ENCODE results near the gene ZNF541. TPM values are rescaled to one million over a fixed set of nuclear protein-coding genes. Genes with fewer than 3 reads are reported as not detected.

ZNF541 gene, protein sequence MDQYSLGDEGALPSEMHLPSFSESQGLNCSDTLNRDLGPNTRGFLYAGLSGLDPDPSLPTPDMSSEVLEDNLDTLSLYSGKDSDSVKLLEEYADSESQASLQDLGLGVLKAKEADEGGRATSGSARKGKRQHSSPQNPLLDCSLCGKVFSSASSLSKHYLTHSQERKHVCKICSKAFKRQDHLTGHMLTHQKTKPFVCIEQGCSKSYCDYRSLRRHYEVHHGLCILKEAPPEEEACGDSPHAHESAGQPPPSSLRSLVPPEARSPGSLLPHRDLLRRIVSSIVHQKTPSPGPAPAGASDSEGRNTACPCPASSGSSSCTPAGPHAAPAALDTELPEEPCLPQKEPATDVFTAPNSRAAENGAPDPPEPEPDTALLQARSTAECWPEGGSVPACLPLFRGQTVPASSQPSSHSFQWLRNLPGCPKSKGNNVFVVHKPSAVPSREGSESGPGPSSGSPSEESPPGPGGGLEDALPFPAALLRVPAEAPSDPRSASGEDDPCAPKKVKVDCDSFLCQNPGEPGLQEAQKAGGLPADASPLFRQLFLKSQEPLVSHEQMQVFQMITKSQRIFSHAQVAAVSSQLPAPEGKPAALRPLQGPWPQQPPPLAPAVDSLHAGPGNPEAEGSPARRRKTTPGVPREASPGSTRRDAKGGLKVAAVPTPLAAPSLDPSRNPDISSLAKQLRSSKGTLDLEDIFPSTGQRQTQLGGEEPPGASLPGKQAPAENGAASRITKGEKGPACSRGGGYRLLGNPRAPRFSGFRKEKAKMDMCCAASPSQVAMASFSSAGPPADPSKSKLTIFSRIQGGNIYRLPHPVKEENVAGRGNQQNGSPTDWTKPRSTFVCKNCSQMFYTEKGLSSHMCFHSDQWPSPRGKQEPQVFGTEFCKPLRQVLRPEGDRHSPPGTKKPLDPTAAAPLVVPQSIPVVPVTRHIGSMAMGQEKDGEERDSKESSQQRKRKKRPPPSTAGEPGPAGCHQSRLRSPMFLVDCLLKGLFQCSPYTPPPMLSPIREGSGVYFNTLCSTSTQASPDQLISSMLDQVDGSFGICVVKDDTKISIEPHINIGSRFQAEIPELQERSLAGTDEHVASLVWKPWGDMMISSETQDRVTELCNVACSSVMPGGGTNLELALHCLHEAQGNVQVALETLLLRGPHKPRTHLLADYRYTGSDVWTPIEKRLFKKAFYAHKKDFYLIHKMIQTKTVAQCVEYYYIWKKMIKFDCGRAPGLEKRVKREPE (N-terminal part only)
- total RNA-seq (2022; extraction: Qiagen RNA extraction), result 0.02 to 0.05 TPM (median 0.04 TPM) in 3 of 5 replicates, not detected in the others

DNA sequence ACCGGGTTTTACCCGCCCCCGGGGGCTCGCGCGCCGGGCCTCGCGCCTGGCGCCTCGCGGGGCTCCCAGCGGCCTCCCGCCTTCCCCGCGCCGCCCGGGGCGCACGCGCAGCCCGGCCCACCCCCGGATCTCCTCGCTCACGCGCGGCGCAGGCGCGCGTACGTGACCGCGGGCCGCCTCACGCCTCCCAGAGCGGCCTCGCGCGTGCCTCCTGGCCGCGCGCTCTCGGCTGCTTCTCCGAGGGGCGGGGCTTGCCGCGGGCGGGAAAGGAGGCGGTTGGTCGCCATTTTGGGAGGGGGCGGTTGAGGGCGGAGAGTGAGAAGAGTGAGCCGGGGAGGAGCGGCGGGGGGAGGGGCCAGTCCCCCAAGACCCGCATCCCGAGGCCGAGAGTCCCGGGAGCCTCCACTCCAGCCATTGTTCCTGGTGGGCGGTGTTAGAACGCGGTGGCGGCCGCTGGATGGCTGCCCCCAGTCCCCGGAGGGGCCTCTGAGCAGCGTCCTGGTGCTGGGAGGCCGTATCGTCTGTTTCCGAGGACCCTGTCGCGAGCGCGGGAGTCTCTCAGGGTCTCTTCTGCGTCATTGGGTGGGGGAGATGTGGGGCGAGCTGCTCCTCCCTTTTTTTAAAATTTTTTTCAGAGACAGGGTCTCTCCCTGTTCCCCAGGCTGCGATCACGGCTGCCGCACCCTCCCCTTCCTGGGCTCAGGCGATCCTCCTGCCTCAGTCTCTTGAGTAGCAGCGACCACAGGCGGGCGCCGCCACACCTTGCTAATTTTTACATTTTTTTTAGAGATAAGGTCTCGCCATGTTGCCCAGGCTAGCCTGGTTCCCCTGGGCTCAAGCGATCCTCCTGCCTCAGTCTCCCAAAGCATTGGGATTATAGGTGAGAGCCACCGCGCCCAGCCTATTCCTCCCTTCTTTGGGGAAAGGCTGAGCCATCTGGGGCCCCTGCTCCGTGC is at the start of gene ZNF541:
Gene ZNF541 (minus strand): TSS at position 78 of the 956 bp plus-strand sequence. CDS start 17,292 bp downstream, outside the sequence.

GRCh38 chr19:47608969-47609905 is 36.3 kb upstream of the ZNF541 start, which contains the start of gene BICRA:
Gene BICRA, plus strand, starts transcription at chr19:47609134. Its CDS starts 64,441 bp downstream, at chr19:47673575.

Other genes starting within 250 kb of the ZNF541 start
- gene C5AR2, start 241.0 kb downstream of the ZNF541 start, total RNA-seq (2022; extraction: Qiagen RNA extraction), result 7.0 to 13.8 TPM (median 11.3 TPM) in 5 replicates
- 22.0 to 39.5 TPM (median 37.5 TPM) in 5 replicates for gene DHX34, start 223.8 kb downstream of the ZNF541 start, total RNA-seq (2022; extraction: Qiagen RNA extraction)
- 32.1 to 48.0 TPM (median 41.6 TPM) in 5 replicates for gene MEIS3, start 153.6 kb downstream of the ZNF541 start, total RNA-seq (2022; extraction: Qiagen RNA extraction)
- gene SLC8A2, start 101.3 kb downstream of the ZNF541 start, total RNA-seq (2022; extraction: Qiagen RNA extraction), result 0.24 to 0.58 TPM (median 0.37 TPM) in 5 replicates
- 15.3 to 24.0 TPM (median 19.6 TPM) in 5 replicates for gene KPTN, start 88.9 kb downstream of the ZNF541 start, total RNA-seq (2022; extraction: Qiagen RNA extraction)
- gene NAPA, start 58.1 kb downstream of the ZNF541 start, total RNA-seq (2022; extraction: Qiagen RNA extraction), result 85.9 to 107 TPM (median 96.2 TPM) in 5 replicates
- gene BICRA, start 36.0 kb upstream of the ZNF541 start, total RNA-seq (2022; extraction: Qiagen RNA extraction), result 9.8 to 20.5 TPM (median 17.0 TPM) in 5 replicates
- 104 to 181 TPM (median 172 TPM) in 5 replicates for gene EHD2, start 140.3 kb upstream of the ZNF541 start, total RNA-seq (2022; extraction: Qiagen RNA extraction)
- gene NOP53, start 172.4 kb upstream of the ZNF541 start, total RNA-seq (2022; extraction: Qiagen RNA extraction), result 228 to 309 TPM (median 256 TPM) in 5 replicates
- gene SELENOW, start 205.6 kb upstream of the ZNF541 start, total RNA-seq (2022; extraction: Qiagen RNA extraction), result 94.1 to 159 TPM (median 149 TPM) in 5 replicates
- gene TPRX1, start 231.4 kb upstream of the ZNF541 start, total RNA-seq (2022; extraction: Qiagen RNA extraction), result not detected in 5 replicates
- gene CRX, start 248.8 kb upstream of the ZNF541 start, total RNA-seq (2022; extraction: Qiagen RNA extraction), result not detected in 5 replicates

All from A549 treated with dexamethasone at 1 μM for 4 hours (cell line).